HG02798 (cell line): ENCODE data around the gene MFAP3.

Source experiments
- ATAC-seq: cut with Tn5 transposase; IDR thresholded peaks from one replicate; pipeline ENCODE4 v1.9.1; 2021; ENCODE audit warnings: mild to moderate bottlenecking; ENCODE audit not compliant: unreplicated experiment, poor library complexity

Gene MFAP3

GRCh38 chr5:154087260-154087659 is 48.5 kb downstream of the MFAP3 start:
- no peak for ATAC-seq

DNA sequence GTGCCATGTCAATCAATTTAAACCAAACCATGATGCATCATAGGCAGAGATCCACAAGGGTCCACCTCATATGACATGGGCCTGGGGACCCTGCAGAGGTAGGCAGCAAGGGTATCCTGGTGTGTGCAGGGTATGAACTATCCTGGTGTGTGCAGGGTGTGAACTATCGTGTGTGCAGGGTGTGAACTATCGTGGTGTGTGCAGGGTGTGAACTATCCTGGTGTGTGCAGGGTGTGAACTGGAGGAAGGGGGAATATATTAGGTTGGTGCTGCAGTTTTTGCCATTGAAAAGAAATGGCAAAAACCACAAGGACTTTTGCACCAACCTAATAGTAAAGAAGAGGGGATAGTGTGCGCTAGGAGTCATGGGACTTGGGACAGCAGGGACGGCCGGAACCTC is 50.0 kb downstream of the MFAP3 start:
- no peak for ATAC-seq

DNA sequence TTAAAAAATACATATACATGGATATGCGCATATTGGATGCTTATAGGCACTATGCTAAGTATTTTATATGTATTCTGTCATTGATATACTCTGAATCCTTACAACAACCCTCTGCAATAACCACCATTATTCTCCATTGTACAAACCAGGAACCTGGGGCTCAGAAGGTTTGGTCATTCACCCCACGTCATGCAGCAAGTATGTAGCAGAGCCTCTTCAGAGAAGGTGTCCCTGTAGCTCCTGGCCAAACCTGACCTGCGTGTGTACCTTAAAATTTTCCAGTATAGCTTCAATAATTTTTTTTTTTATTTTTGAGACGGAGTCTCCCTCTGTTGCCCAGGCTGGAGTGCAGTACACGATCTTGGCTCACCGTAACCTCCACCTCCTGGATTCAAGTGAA is 51.9 kb downstream of the MFAP3 start:
- no peak for ATAC-seq

DNA sequence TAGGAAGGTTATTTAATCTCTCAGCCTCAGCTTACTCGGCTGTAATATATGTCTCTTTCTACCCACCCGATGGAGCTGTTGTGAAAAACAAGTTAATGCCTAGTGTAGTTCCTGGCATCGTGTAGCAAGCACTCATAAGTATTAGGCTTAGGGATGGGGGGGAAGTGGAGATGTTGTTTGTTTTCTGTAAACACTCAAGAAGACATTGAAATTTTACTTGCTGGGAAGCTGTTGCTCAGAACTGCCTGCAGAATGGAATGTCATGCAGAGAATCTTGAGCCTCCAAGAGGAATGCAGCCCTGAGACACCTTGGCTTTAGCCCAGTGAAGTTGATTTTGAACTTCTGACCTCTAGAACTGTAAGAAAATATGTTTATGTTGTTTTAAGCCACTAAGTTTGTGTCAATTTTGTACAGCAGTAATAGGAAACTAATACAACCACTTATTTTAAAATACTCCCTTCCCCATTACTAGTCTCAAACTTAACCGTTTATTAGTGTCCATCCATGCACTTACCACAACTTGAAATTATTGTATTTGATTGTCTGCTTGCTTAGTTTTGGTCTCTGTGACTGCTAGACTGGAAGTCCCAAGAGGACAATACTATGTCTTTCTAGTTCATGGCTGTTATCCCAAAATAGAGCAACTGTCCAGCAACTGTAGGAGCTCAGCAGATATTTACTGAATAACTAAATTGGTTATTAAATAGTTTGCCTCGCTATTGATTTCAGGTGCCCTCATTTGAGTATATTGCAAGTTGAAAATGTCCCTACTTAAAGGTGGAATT is 53.8 kb downstream of the MFAP3 start:
- no peak for ATAC-seq

DNA sequence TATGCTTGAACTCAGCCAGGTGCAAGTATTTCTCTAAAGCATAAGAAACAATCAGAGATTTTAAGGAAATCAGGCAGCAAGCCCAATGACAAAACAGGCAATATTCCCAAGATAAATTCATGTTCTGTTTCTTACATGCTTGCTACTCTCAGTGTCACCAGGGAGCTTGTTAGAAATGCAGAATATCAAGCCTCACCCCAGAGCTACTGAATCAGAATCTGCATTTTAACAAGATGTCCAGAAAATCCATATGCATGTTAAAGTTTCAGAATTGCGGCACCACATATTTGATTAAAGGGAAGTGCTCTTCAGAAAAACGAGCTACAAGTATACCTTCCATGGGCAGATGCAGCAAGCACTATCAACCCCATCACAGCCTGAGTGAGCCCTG is 54.4 kb downstream of the MFAP3 start:
- ATAC-seq = no peak

DNA sequence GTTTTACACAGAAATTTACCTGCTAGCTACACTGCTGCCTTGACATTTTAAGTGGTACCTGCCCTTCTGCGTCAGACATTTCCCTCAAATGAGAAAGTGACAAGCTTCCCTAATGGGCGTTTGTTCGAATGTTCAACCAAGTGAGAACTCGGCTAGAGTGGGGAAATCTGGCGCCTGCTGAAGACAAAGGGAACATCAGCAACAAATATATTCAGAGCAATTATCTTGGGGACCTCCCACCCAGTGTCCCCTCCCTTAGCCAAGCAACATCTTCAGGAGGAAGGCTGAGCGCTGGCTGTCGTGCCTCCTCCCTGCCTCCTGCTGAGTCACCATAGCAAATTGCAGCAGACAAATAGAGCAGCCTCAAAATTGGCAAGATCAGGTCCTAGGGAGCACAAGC is 57.1 kb downstream of the MFAP3 start:
- ATAC-seq = no peak

GRCh38 chr5:154097031-154097430 is 58.3 kb downstream of the MFAP3 start:
- ATAC-seq = no peak

GRCh38 chr5:154098465-154098864 is 59.7 kb downstream of the MFAP3 start:
- no peak for ATAC-seq

- ATAC-seq = no peak
These were observed 62.4 kb downstream of the MFAP3 start for GRCh38 chr5:154101184-154101583.

DNA sequence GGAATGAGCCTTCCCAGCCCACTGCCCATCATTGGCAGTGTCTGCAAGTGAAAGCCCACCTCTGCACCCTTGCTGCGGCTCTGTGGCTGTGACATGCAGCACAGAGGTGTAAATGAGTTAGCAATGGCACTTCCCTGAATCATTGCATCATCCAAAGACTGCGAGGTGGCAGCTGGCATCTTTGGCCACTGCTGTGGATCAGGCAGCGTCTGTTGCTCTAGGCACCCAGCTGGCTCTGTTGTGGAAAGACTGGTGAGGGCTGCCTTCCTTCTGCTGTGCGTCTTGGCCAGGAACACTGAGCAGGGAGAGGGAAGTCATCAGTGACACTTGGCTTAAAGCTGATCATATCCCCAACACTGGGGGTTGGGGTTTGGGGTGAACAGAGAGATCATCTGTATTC is 64.5 kb downstream of the MFAP3 start:
- ATAC-seq = no peak
